GM21447 (cell line): ENCODE data around the gene POMT1.

ENCODE experiments used
- ATAC-seq: cut with Tn5 transposase; IDR thresholded peaks from one replicate; pipeline ENCODE4 v1.9.1; 2021; ENCODE audit not compliant: unreplicated experiment

Gene POMT1

GRCh38 chr9:131476777-131477345 is 25.9 kb upstream of the POMT1 start:
- ATAC-seq: no peak

- no peak for ATAC-seq
Observed at GRCh38 chr9:131477367-131477766, 25.4 kb upstream of the POMT1 start.

GRCh38 chr9:131477816-131478419 is 24.8 kb upstream of the POMT1 start:
- no peak for ATAC-seq

GRCh38 chr9:131478421-131478868 is 24.3 kb upstream of the POMT1 start:
- ATAC-seq: no peak

GRCh38 chr9:131478911-131479310 is 23.8 kb upstream of the POMT1 start:
- no peak for ATAC-seq

- ATAC-seq: no peak
Observed at GRCh38 chr9:131480258-131480657, 22.5 kb upstream of the POMT1 start.

GRCh38 chr9:131481441-131482342 is 21.0 kb upstream of the POMT1 start:
- no peak for ATAC-seq

GRCh38 chr9:131482343-131483006 is 20.2 kb upstream of the POMT1 start:
- ATAC-seq: no peak

DNA sequence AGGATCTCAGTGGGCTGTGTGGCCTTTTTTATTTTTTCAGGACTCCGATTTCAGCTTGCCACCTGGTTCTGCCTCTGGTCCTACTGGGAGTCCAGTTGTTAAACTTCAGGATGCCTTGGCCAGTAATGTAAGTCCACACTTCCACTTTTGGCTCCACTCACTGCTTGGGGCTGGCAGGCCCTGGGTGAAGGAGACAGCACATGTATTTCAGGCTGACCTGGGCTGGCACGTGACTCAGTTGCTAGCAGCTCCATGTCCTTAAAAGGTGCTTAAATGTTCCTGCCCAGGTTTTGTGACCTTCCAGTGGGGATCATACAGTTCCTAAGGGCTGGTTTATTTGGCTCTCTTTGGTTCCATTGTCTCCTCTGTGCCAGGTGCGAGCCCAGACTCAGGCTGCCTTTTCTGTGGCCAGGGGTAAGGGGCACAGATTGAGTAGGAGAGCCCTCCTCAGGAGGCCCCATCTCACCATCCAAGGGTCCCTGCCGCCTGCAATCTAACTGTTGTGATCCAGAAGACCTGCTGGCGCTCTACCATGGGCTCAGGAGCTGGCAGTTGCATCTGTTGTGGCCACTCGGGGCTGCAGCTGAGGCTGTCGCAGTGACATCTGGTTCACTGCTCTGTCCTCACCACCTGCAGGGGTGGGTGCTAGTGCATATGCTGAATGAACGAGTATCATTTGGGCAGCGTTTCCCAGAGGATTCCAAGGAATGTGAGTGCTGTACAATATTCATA is 19.2 kb upstream of the POMT1 start:
- ATAC-seq: no peak

- ATAC-seq: no peak
Observed at GRCh38 chr9:131484051-131484445, 18.7 kb upstream of the POMT1 start.

DNA sequence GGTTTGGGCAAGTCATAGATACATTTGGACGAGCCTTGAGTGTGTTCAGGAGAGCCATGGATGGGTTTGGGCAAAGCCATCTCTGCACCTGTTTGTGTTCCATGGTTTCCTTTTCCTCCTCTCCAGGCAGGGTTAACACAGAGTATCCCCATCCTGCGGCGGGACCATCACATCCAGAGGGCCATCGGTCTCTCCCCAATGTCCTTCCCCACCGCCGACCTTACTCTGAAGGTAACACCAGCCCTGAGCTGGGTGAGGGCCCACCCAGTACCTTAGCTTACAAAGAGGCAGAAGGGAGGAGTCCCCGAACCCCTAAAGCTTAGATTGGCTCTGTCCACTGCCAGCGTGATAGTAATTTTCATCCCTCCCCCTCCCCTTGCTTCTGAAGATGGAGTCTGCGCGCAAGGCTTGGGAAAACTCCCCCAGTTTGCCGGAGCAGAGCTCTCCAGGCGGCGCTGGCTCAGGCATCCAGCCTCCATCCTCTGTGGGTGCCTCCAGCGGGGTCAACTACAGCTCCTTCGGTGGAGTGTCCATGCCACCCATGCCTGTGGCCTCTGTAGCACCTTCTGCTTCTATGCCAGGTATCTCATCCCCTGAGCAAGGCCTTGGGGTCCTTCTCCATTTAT is 18.0 kb upstream of the POMT1 start:
- no peak for ATAC-seq

DNA sequence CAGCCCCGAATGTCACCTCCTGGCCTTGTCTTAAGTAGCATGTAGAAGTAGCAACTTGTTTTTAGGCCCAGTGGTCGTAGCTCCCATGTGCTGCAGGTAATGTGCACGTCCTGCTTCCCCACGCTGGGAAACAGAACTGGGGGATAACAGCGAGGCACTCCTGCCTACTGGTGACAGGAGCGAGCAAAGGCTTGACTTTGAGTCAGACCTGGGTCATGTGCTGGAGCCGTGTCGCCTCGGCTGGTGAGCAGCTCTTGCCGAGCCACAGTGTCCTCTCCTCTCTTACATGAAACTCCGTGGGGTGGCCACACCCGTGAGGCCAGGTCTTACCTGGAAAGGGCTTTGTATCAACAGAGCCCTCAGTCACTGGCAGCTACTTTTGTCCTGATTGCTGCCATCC is 17.5 kb upstream of the POMT1 start:
- no peak for ATAC-seq

DNA sequence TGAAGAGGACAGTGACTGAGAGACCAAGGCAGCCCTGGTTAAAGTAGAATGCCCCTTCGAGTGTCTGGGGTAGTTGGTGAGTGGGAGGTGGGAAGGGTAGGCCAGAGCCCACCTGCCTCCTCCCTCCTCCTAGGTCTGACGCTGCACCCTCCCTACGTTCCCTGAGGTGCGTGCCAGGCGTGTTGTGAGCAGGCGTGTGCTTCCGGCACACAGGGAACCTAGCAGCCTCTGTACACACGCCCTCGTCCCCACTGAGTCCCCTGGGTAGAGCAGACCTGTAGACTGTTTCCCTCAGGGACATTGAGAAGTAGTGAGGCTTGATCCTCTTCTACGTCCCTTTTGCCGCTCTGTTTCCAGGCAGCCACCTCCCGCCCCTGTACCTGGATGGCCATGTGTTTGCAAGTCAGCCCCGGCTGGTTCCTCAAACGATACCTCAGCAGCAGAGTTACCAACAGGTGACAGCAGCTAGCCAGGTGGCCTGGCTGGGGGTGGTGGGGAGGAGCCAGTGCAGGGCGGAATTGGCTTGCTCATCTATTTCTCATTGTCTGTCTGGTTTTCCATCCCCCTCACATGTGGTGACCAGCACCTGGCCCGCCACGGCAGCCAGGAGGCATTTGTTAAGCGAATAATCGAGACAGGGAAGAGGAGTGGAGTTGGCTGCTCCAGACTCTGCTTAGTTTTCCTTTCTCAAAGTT is 16.8 kb upstream of the POMT1 start:
- no peak for ATAC-seq

GRCh38 chr9:131487001-131487400 is 15.7 kb upstream of the POMT1 start:
- ATAC-seq: no peak

- no peak for ATAC-seq
Observed at GRCh38 chr9:131487621-131488031, 15.1 kb upstream of the POMT1 start.

DNA sequence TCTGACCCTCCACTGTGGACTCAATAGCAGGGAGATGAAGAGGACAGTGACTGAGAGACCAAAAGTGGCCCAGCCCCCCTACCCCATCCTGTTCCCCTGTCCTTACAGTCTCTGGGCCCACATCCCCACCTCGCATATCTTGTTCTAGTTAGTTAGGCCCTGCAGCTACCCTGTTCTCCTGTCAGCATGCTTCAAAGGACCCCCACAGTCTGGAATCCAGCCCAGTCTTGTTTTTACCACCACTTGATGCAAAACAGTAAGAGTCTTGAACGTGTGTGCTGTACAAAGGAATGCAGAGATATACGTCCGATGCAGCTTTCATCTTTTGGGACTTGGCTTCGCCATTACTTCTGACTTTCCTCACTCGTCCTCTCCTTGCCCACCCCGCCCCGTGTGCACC is 12.2 kb upstream of the POMT1 start:
- no peak for ATAC-seq

DNA sequence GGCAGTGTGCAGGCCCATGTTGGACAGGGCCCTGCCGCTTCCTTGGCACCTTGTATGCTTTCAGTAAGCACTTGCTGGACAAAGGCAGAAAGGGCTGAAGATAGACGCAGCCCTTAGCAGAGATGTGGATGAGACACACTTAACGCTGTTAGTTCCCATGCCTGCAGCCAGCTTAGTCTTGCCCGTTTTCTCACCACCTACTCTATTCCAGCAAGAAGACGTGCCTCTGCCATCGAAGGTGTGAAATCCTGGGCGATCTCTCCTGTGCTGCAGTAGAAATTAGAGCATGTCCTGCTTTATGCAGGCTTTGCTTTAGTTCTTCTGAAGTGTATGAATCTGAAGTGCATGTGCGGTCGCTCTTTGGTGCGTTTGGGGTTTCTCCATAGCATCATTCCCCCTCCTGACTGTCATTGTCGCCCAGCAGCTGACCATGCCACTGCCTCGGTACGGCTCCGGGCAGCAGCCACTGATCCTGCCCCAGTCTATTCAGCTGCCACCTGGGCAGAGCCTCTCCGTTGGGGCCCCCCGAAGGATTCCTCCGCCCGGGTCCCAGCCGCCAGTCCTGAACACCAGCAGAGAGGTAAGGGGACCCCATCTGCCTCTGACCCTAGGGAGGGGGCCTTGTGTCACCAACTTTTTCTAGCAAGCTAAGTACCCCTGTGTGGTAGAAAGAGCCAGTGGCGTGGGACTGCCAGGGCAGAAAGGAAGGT is 11.6 kb upstream of the POMT1 start:
- ATAC-seq: no peak

- no peak for ATAC-seq
Observed at GRCh38 chr9:131492070-131492469, 10.6 kb upstream of the POMT1 start.

DNA sequence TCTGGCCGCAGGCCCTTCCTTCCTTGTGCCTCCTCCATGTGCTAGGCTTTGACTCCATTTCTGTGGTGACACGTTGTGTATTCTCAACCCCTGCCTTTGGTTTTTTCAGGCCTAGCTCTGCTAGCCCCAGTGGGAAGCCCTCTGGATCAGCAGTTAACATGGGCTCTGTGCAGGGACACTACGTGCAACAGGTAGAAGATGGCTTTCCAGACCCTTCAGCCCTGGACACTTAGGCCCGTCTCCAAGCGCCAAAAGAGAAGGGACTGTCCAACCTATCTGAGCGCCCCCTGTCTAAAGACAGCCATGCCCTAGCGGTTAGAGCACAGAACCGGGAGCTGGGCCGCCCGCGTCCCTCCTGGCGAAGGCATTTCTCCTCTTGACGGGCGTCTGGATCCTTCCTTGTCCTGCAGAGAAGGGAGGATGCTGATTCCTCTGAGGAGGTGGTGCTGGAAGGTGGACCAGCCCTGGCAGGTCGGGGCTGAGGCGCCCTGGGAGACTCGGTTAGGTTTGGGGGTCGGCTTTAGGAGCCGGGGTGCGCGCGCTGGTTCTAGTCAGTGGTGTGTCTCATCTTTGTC is 8.3 kb upstream of the POMT1 start:
- ATAC-seq: no peak
